PC-3 (cell line): ENCODE measurements around the gene EMCN.

Experiments used
- CTCF ChIP-seq: fragments of 300-600 bp; sonication (generic); conservative IDR thresholded peaks from 2 replicates; pipeline ENCODE4 v1.5.1; 2017; ENCODE audit warnings: antibody characterized with exemption, low read depth, mild to moderate bottlenecking, low read length
- EZH2 ChIP-seq: fragments of 300-600 bp; sonication (generic); IDR thresholded peaks from one replicate; pipeline ENCODE4 v1.6.1; 2017; ENCODE audit warnings: antibody characterized with exemption, mild to moderate bottlenecking, low read length; ENCODE audit not compliant: unreplicated experiment
- EZH2phosphoT487 ChIP-seq: fragments of 300-600 bp; sonication (generic); IDR thresholded peaks from 2 replicates; pipeline ENCODE4 v1.6.1; 2018; ENCODE audit warnings: mild to moderate bottlenecking, antibody characterized with exemption, low read length, borderline replicate concordance

GRCh38 chr4:100414016-100414790 is 103.6 kb downstream of the EMCN start:
- no peak for TF ChIP-seq CTCF
- no peak for TF ChIP-seq EZH2
- no peak for TF ChIP-seq EZH2phosphoT487
